ENCODE measurements around the gene MAP4.
"Not testable (repeated sequence)": the region's sequence is repeated elsewhere in the genome, so short reads cannot be mapped to it uniquely, and the experiment has no call there.

MAP4 gene

DNA sequence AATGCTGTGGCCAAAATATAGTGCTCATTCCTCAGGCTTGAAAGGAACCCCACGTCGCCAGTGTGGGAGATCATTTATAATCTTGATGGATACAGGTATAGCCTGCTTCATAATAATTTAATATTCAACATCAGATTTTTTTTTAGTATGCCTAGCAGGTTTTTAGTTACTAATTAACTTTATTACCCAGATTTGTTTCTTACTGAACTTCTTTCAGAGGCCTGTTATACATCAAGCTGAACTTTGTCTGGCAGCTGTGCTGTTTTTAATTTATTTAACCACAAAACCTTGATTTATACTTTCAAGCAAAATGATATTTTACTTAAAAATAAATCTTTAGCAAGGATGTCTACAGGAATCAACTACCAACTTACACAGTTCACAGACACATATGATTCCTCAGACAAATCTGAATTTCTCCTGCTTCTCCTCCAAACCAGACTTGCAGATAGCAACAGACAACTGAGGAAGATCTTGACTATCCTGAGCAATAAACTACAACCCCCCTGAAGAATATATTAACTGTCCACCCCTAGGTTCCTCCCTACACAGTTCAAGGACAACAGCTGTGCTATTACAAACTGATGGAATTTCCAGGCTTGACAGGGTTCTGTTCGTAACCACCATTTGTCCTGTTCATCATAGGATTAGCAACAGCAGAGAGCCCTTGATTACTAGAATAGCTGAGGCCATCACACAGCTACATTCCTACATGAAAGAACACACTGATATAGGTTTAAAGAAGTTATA, 610 bp downstream of the MAP4 start:
- no peak for DNase-seq (ENCODE audit: low read depth)

DNA sequence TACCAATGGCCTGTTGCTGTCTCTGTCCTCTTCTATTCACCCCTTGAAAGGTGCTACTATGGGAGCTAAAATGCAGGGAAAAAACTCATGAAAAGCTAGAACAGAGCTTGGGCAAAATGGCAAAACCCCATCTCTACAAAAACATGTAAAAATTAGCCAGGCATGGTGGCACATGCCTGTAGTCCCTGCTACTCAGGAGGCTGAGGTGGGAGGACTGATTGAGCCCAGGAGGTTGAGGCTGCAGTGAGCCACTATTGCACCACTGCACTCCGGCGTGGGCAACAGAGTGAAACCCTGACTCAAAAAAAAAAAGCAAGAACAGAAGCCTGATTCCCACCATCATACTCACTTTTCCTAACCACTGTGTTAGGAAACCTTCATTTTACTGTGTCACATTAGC, 1.9 kb downstream of the MAP4 start:
- no peak for DNase-seq (ENCODE audit: low read depth)

DNA sequence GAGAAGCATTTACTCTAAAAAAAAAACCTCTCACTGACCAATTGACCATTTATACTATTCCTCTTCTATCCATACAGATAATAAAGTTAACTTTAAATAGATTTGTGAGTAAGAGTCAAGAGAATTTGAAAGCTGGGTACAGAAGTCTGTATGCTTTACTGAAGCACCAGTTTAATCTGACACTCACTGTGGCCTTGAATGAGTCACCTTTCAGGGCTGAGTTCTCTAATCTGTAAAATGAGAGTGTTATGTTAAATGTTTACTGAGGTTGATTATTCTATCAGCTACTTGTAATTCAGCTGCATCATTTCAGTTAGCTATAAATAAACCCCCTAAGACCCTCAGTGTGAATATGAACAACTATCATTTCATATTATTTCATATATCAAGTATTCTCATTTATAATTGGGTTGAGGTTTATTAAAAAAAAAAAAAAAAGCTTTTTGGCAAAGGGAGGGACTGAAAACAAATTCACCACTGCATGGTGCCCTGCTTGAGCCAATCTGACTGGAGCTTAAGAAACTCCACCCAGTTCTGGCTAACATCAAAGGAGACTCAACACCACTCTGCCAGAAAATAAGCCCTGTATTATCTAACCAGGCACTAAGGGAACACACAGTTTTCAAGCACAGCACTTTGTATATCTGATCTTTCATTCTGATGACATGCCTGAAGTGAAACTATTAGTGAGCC, 2.8 kb downstream of the MAP4 start:
- DNase-seq (ENCODE audit: low read depth) = peak; percentile 76

DNA sequence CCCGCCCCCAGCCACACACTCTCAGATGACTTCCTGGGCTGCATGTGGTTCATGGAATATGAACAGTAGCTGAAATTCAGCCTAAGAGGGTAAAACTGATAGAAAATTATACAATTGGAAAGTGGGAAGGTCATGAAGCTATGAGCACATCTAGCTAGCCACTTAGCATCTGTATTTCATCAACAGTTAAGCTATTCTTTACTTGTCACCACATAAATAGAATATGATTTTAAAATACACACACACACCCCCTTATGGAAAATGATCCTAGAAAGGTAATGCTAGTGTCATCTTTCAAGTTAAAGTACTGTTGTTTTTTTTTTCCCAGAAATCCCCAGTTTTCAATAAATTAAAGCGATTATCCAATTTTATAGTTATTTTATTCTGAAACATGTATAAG, 3.6 kb downstream of the MAP4 start:
- DNase-seq (ENCODE audit: low read depth) = no peak

DNA sequence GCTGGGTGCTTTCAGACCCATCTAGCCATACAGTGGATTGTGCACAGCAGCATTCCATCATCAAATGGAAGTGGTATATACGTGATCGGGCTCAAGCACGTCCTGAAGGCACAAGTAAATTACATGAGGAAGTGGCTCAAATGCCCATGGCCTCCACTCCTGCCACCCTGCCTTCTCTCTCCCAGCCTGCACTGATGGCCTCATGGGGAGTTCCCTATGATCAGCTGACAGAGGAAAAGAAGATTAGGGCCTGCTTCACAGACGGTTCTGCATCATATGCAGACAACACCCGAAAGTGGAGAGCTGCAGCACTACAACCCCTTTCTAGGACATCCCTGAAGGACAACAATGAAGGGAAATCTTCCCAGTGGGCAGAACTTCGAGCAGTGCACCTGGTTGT, 8.2 kb downstream of the MAP4 start:
- not testable (repeated sequence) for DNase-seq (ENCODE audit: low read depth)

DNA sequence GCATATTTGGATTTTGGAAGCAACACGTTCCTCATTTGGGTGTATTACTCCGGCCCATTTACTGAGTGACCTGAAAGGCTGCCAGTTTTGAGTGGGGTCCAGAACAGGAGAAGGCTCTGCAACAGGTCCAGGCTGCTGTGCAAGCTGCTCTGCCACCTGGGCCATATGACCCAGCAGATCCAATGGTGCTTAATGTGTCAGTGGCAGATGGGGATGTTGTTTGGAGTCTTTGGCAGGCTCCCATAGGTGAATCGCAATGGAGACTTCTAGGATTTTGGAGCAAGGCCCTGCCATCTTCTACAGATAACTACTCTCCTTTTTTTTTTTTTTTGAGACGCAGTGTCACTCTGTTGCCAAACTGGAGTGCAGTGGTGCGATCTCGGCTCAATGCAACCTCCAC, 8.9 kb downstream of the MAP4 start:
- DNase-seq (ENCODE audit: low read depth) = not testable (repeated sequence)

DNA sequence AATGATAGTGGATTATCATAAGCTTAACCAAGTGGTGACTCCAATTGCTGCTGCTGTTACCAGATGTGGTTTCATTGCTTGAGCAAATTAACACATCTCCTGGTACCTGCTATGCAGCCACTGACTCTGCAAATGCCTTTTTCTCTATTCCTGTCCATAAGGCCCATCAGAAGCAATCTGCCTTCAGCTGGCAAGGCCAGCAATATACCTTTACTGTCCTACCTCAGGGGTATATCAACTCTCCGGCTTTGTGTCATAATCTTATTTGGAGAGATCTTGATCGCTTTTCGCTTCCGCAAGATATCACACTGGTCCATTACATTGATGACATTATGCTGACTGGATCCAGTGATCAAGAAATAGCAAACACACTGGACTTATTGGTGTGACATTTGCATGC, 9.4 kb downstream of the MAP4 start:
- DNase-seq (ENCODE audit: low read depth) = not testable (repeated sequence)

DNA sequence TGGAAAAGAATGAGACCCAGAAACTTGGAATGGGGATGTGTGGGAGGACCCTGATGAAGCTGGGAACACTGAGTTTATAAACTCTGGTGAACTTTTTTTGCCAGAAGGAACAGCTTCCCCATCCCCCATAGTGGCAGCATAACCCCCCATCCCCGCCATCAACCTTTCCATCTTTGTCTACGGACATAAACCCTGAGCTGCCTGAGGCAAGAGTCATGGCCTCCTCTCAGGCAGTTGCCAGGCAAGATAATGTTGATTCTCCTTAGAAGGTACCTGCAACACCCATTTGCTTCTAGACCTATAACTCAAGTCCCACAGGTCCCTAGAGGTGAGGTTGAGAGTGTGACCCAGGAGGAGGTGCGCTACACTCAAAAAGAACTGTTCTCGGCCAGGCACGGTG, 11.5 kb downstream of the MAP4 start:
- no peak for DNase-seq (ENCODE audit: low read depth)

DNA sequence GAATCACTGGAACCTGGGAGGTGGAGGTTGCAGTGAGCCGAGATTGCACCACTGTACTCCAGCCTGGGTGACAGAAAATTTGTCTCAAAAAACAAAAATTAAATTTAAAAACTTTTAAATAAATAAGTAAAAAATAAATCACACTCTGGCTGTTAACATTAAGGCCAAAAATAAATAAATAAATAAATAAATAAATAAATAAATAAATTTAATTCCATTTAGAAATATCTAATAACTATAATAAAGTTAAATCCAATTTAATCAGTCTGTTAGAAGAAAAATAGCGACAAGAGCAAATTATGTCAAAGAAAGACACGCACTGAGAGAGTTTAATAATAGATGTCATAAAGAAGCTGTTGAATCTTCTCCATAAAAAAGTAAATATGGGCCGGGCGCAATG, 13.4 kb downstream of the MAP4 start:
- DNase-seq (ENCODE audit: low read depth) = no peak

DNA sequence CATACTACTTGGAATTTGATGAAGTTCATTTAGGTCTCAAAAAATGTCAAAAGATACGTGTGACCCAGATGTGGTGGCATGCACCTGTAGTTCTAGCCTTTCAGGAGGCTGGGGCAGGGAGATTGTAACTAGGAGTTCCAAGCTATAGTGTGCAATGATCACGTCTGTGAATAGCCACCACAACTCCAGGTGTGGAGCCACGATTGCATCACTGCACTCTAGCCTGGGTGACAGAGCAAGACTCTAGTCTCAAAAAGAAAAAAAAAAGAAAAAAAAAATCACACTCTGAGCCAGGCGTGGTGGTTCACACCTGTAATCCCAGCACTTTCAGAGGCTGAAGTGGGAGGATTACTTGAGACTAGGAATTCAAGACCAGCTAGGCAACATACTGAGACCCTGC, 14.2 kb downstream of the MAP4 start:
- DNase-seq (ENCODE audit: low read depth) = no peak

DNA sequence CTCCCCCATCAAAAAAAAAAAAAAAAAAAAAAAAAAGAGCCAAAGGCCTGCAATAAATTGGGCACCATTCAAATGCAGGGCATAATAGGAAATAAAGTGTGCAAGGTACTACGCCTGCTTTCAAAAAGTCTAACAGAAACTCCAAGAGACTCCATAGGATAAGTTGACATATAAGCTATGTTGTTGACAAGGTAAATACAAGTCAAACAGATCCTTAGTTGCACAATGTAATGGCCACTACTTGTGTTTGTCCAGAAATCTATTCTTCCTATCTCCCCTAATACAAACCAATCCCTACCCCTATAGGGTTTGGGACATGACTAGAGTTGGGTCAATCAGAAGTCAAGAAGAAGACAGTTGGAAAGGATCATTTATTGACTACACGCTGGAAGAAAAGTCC, 16.0 kb downstream of the MAP4 start:
- no peak for DNase-seq (ENCODE audit: low read depth)

DNA sequence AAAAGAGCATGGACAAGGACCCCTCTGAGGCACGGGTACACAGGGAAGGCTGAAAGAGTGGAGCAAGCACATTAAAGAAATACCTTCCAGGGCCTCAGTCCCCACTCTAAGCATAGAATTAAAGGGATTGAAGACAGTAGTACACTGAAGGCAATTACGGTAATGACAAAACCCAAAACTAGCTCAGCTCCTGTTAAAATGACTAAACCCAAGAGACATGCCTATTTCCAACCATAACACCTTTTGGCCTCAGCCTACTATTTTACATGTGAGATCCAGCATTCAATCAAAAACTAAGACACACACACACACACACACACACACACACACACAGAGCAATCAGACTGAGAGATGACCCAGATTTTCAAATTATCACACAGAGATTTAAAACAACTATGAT, 19.8 kb downstream of the MAP4 start:
- no peak for DNase-seq (ENCODE audit: low read depth)

DNA sequence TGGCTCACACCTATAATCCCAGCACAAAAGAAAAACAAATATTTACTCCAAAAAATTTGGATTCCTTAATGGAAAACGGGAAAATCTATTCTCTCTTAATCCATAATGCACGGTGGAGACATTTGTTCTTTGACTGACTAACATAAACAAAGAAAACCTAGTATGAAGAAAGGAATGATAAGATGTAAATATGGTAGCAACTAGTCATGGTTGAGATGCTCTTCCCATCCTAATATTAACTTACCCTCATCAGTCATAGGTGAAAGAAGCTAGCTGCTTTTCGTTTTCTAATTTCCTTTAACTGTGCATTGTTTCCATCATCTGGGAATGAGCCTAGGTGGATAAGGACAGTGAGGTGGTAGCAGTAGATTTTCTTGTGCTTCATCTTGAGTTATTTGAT, 22.0 kb downstream of the MAP4 start:
- no peak for DNase-seq (ENCODE audit: low read depth)

DNA sequence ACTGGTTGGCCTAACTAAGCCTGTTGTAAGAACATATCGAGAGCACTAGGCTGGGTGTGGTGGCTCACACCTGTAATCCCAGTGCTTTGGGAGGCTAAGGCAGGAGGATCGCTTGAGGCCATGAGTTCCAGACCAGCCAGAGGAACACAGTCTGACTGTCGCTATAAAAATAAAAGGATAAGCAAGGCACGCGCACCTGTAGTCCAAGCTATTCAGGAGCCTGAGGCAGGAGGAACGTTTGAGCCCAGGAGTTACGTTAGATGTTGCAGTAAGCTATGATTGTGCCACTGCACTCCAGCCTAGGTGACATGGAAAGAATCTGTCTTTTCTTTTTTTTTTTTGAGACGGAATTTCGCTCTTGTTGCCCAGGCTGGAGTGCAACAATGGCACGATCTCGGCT, 24.9 kb downstream of the MAP4 start:
- DNase-seq (ENCODE audit: low read depth) = no peak

DNA sequence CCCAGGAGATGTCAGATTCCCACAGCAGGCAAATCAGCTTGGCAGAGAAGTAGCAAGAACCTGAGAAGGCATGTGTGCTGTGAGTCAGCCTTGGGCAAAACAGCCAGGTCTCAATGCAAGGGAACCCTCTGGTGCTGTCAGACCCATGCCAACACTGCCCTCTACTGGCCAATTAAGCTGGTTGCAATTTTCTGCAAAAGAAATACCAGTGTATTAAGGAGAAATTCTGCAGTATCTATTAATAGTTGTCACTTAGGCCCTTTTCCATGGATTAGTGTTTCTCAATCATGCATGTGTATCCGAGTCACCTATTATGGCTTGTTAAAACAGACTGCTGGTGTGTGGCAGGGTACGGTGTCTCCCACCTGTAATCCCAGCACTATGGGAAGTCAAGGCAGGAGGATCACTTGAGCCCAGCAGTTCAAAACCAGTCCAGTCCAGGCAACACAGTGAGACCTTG, 26.2 kb downstream of the MAP4 start:
- DNase-seq (ENCODE audit: low read depth) = peak; percentile 91

DNA sequence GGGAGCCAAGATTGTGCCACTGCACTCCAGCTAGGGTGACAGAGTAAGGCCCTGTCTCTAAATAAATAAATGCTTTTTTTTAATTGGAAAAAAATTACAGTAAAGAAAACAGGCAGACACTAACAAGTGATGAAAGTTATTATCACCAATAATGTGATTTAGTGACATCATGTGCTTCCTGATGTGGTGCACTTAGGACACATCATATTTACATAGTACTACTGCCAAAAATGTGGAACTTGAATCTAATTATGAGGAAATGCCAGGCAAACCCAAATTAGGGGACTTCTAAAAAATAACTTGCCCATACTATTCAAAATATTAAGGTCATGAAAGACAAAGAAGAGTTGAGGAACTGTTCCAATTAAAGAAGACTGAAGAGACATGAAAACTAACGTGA, 30.8 kb downstream of the MAP4 start:
- DNase-seq (ENCODE audit: low read depth) = peak; percentile 8

DNA sequence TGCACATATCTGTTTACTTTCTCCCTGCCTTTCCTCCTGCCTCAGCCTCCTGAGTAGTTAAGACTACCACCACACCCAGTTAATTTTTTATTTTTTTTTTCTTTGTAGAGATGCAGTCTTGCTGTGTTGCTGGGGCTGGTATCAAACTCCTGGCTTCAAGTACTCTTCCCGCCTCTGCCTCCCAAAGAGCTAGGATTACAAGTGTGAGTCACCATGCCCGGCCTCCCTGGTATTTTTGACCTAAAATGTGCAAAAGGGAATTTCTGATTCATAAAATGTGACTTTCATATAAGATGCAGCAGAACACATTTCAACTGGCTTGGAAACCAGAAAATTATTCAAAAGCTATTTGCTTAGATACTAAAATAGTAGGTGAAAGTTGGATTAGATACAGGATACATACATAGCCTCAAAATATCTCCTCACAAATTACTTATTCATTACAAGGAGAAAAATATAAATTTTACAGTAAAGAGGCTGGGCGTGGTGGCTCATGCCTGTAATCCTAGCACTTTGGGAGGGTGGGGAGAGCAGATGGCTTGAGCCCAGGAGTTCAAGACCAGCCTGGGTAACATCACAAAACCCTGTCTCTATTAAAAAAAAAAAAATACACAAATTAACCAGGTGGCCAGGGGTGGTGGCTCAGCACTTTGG, 32.0 kb downstream of the MAP4 start:
- DNase-seq (ENCODE audit: low read depth) = peak; percentile 91

DNA sequence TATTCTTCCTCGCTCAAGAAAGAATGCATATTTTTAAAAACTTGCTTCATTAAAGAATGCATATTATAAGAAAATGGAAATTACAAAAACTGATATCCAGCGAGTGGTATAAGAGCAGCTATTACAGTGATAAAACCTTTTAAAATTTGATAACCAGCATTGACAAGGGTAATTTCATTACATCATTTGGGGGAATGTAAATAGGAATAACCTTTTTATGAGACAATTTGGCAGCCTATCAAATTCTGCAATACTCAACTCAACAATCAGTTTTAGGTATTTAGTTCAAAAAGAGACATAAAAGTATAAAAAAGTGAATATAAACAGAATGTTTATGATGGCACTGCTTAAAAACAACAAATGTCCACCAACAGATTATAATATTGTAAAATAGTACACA, 35.4 kb downstream of the MAP4 start:
- DNase-seq (ENCODE audit: low read depth) = no peak

DNA sequence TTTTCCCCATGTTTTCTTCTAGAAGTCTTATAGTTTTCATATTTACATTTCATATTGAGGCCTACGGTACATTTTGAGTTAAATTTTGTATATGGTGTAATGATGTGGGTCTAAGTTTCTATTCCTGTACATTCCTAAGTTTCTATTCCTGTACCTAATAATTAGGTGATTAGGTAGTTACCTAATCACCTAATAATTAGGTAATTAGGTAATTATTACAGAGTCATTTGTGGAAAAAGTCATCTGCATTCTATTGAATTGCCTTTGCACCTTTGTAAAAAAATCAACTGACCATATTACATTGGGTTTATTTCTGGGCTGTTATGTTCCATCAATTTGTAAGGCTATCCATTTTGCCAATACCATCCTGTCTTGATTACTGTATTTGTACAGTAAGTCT, 37.1 kb downstream of the MAP4 start:
- DNase-seq (ENCODE audit: low read depth) = no peak

DNA sequence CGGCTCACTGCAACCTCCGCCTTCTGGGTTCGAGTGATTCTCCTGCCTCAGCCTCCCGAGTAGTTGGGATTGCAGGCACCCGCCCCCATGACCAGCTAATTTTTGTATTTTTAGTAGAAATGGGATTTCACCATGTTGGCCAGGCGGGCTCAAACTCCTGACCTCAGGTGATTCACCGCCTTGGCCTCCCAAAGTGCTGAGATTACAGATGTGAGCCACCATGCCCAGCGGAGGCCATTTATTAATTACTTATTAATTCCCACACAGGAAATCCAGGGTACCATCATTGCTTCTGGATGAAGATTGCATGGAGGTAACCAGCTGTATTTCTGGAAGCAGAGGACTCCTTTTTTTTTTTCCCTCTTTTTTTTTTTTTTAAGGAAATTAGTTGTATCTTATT, 37.8 kb downstream of the MAP4 start:
- no peak for DNase-seq (ENCODE audit: low read depth)

DNA sequence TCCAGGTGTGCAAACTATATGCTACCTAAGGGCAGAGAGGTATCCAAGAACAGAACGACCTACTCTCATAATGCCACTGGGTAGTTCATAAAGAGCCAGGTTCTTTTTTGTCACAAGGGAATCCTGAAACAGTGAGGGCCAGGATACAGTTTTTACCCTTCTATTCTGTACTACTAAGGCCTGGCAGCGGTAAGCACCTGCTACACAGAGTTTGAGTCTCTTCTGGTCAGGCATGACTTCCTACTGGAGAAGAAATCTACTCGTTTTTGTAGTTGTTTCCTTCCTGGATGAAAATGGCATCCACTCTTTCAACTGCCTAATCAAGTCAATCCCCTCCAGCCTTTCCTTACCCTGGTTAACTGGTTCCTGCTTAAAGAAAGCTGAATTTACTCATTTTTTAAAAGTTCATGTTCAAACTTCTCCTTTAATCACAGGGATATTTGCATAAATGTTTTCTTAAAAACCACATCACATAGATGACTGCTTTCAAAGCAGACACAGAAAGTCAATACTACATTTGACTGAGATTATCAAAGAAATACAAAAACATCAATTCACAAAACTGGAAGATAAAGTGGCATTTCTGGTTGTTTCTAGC, 40.0 kb downstream of the MAP4 start:
- no peak for DNase-seq (ENCODE audit: low read depth)

DNA sequence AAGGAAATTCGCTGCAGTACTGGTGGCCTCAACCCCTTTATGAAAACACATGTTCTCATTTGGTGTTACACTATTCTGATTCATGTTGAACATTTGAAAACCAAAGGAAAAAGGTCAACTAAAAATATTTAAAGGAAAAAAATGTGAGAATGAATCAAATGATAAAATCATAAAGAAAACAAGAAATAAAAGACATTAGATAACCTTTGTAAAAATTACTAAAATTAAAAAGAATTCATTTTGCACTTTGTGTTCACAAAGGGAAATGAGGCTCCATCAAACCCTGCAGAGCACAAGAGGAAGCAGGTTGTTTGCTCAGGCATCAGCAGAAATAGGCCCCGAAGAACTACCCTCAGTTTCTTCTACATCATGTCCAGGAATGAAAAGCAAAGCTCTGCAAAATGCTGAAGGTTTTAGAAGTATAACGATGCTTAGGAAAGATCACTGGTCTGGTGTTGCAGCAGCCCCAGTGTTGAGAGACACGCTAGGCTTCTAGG, 41.2 kb downstream of the MAP4 start:
- no peak for DNase-seq (ENCODE audit: low read depth)

DNA sequence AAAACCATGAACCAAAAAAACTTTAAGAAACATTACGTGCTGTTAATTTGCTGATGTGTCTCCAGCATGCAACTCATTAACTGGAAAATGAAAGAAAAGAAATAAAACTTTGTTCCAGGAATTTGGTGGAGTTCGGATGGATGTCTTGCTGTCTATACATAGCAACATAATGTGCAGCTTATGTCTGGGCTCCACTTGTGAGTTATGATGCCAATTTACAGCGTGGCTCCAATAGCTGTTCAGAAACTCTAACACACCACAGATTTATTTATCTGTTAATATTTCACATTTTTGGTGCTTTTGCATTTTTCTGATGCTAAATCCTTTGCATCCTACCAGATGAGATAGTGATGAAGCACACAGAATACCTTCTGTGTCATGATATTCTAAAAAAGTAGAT, 45.1 kb downstream of the MAP4 start:
- no peak for DNase-seq (ENCODE audit: low read depth)

All from stromal cell of bone marrow (primary cell).